Stomach (tissue), 19 donors: ENCODE measurements around the gene TRMT10C. TPM values are rescaled to one million over a fixed set of nuclear protein-coding genes. Genes with fewer than 3 reads are reported as not detected.

Experiments used
- DNase-seq, 2 donors: peaks; one replicate each; pipeline versions ENCODE4 v3.0.0 to v3.0.0-alpha.2; 2013 to 2019
- H3K27ac ChIP-seq, 5 donors: fragments of 200-600 bp in 4 of 5; sonication (generic) in 4 of 5; one replicate each; pipeline ENCODE4 v1.5.1; 2013 to 2019; ENCODE audit warnings: mild to moderate bottlenecking in 1 of 5, moderate library complexity in 1 of 5
- H3K27me3 ChIP-seq, 3 donors: fragments of 200-600 bp; sonication (generic); one replicate each; pipeline ENCODE4 v1.5.1; 2017 to 2019; ENCODE audit warnings: mixed run types in 1 of 3
- H3K36me3 ChIP-seq, 4 donors: fragments of 200-600 bp; sonication (generic); 1 replicate in 3 of 4; 2 replicates in 1 of 4; pipeline ENCODE4 v1.5.1; 2016 to 2019
- H3K4me1 ChIP-seq, 4 donors: fragments of 200-600 bp; sonication (generic); one replicate each; pipeline ENCODE4 v1.5.1; 2016 to 2019
- H3K4me3 ChIP-seq, 4 donors: fragments of 200-600 bp; sonication (generic) in 3 of 4; one replicate each; pipeline ENCODE4 v1.5.1; 2016 to 2019; ENCODE audit warnings: mild to moderate bottlenecking in 1 of 4
- H3K9me3 ChIP-seq, 4 donors: fragments of 200-600 bp; sonication (generic); one replicate each; pipeline ENCODE4 v1.5.1; 2016 to 2019
- EP300 ChIP-seq: sonication (generic); formaldehyde crosslinking; IDR thresholded peaks from one replicate; pipeline ENCODE4 v1.6.1; 2017; ENCODE audit warnings: antibody characterized with exemption
- POLR2A ChIP-seq, 4 donors: fragments of 450-650 bp; IDR thresholded peaks; one replicate each; pipeline ENCODE4 v1.6.1; 2016; ENCODE audit warnings: antibody characterized with exemption in 4 of 4, control low read depth in 2 of 4, mild to moderate bottlenecking in 1 of 4, moderate library complexity in 1 of 4
- POLR2AphosphoS5 ChIP-seq, 3 donors: sonication (generic); formaldehyde crosslinking; IDR thresholded peaks; one replicate each; pipeline ENCODE4 v1.6.1; 2016; ENCODE audit warnings: antibody characterized with exemption in 3 of 3
- WGBS, 5 donors: extraction: QIAGEN DNeasy Blood & Tissue Kit in 3 of 5; methylation state at CpG; one replicate each; pipeline versions ENCODE4 v1.1.5 to v1.1.7; 2013 to 2018; 5-methylcytosine and 5-hydroxymethylcytosine counted together
- intact Hi-C: fragments of 100-400 bp; cut with DNase I; formaldehyde crosslinking; loops from one replicate; pipeline ENCODE4 v1.15.1; 2023; ENCODE audit warnings: low total_unique reads
- long read RNA-seq, 10 donors: transcript quantifications; one replicate each; lab custom pipeline, GENCODE V29; 2026
- polyA plus RNA-seq, 3 donors: library from polyadenylated mRNA; stranded (reverse); fragments of 200-250 nt; gene quantifications; one replicate each; pipeline ENCODE4 v1.2.3, GENCODE V29; 2013
- total RNA-seq, 5 donors: library from RNA; depleted of rRNA; stranded (reverse); fragments of >200 nt; gene quantifications; one replicate each; pipeline versions ENCODE4 v1.1.0 to v1.2.3, GENCODE V29; 2014 to 2016
- TF ChIP-seq, protein P1 (sequence below), 7 experiments: fragments of 450-650 bp in 4 of 7; fragments of 200-600 bp in 3 of 7; sonication (generic) in 3 of 7; IDR thresholded peaks; one replicate each; pipeline ENCODE4 v1.5.1; 2016 to 2019; ENCODE audit warnings: antibody characterized with exemption in 7 of 7, control low read depth in 2 of 7, mild to moderate bottlenecking in 1 of 7
- donor health status: healthy with polysubstance abuse.
- donor health status: Bipolar disorder and iron deficiency.
- donor health status: healthy.

Gene TRMT10C
- total RNA-seq (10 to 100 TPM in 2 of 5 donors, 1 to 10 TPM in 3; 1.4 to 33.6 (median 4.1) TPM), polyA plus RNA-seq (10 to 100 TPM; 13.1 to 16.8 (median 15.3) TPM)
- long read RNA-seq, donor 1, transcript TRMT10C-201 (2 exons, 1,819 nt) = major isoform, 7 of 1,263 reads
- long read RNA-seq, donor 1, partial matches to known transcripts = 1,256 of 1,263 reads
- long read RNA-seq, donor 1, other reads (novel, unspliced or antisense) = 0 of 1,263 reads
- long read RNA-seq, donor 2, transcript TRMT10C-201 (2 exons, 1,819 nt) = major isoform, 7 of 7 reads
- long read RNA-seq, donor 2, partial matches to known transcripts = 0 of 7 reads
- long read RNA-seq, donor 2, other reads (novel, unspliced or antisense) = 0 of 7 reads
- long read RNA-seq, donor 3, transcript TRMT10C-201 (2 exons, 1,819 nt) = major isoform, 7 of 7 reads
- long read RNA-seq, donor 3, partial matches to known transcripts = 0 of 7 reads
- long read RNA-seq, donor 3, other reads (novel, unspliced or antisense) = 0 of 7 reads
- long read RNA-seq, donor 4, partial matches to known transcripts = 0 of 1 reads
- long read RNA-seq, donor 4, other reads (novel, unspliced or antisense) = 0 of 1 reads
- long read RNA-seq, donor 5, transcript TRMT10C-201 (2 exons, 1,819 nt) = major isoform, 17 of 17 reads
- long read RNA-seq, donor 5, partial matches to known transcripts = 0 of 17 reads
- long read RNA-seq, donor 5, other reads (novel, unspliced or antisense) = 0 of 17 reads
- long read RNA-seq, donor 6 = 0 reads
- long read RNA-seq, donor 7, transcript TRMT10C-201 (2 exons, 1,819 nt) = major isoform, 20 of 20 reads
- long read RNA-seq, donor 7, partial matches to known transcripts = 0 of 20 reads
- long read RNA-seq, donor 7, other reads (novel, unspliced or antisense) = 0 of 20 reads
- long read RNA-seq, donor 8, transcript TRMT10C-201 (2 exons, 1,819 nt) = major isoform, 13 of 13 reads
- long read RNA-seq, donor 8, partial matches to known transcripts = 0 of 13 reads
- long read RNA-seq, donor 8, other reads (novel, unspliced or antisense) = 0 of 13 reads
- long read RNA-seq, donor 9, transcript TRMT10C-201 (2 exons, 1,819 nt) = major isoform, 12 of 4,117 reads
- long read RNA-seq, donor 9, partial matches to known transcripts = 4,104 of 4,117 reads
- long read RNA-seq, donor 9, other reads (novel, unspliced or antisense) = 0 of 4,117 reads
- long read RNA-seq, donor 10, transcript TRMT10C-201 (2 exons, 1,819 nt) = major isoform, 8 of 8 reads
- long read RNA-seq, donor 10, partial matches to known transcripts = 0 of 8 reads
- long read RNA-seq, donor 10, other reads (novel, unspliced or antisense) = 0 of 8 reads

DNA sequence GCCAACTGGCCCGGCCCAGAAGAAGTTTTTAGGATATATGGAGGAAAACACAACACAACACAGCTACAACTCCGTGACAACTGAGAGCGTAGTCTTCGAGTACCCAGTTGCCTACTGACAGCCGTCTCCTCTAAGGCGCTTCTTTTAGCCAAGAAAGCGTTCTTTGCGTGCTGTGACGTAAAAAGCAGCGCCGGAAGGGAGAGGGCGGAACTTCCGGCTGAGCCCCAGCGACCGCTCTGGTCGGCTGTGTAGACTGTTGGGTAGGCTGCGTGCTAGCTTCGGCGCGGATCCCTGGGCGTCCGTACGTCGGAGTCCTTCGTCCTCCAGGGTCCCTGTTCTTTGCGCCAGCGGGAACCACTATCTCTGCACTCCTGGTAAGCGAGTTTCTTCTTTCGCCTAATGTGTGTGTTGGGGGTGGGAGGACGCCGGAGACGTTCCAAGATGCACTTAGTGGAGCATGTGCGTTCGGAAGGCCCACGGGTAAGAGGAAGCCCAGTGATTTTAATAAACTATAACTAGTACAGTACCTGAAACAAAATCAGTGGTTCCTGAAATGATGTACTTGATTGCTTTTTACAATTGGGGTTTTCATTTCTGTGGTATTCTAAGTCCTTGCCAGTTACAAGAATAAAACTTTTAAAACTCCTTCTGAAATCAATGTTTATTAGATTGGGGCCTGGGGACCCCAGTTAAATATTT is at the start of gene TRMT10C:
TSS of gene TRMT10C (plus strand) at position 239 of the 699 bp plus-strand sequence. CDS start 2,914 bp downstream, outside the sequence.
- peak within 1 kb of the TSS; percentile 67 to 94 (median 77) for H3K4me3 ChIP-seq
- peaks cover 13 to 25% (median 23%) of the 10 kb centered on the region in 4 donors for H3K36me3 ChIP-seq
- intact Hi-C loops = no loop called here
- H3K27ac ChIP-seq = peak within 1 kb of the TSS; percentile 89 to 92 (median 89)
- WGBS, 5 donors = 0 to 1% (median 0%) methylated on average over 34 to 35 of the region's 35 CpGs
- peaks cover 10 to 38% (median 18%) of the 10 kb centered on the region in 4 donors for H3K4me1 ChIP-seq
- peak; percentile 92 to 98 for DNase-seq
- no peak for TF ChIP-seq EP300
- TF ChIP-seq POLR2A (IDR thresholded peaks at IDR 0.05) = peak in 2 of 4 donors; percentile 63 to 77
- peak; percentile 88 to 95 (median 94) for TF ChIP-seq POLR2AphosphoS5 (IDR thresholded peaks at IDR 0.05)
- no peaks in the 10 kb centered on the region for H3K9me3 ChIP-seq
- H3K27me3 ChIP-seq = peaks cover 0 to 33% (median 0%) of the 10 kb centered on the region in 3 donors

DNA sequence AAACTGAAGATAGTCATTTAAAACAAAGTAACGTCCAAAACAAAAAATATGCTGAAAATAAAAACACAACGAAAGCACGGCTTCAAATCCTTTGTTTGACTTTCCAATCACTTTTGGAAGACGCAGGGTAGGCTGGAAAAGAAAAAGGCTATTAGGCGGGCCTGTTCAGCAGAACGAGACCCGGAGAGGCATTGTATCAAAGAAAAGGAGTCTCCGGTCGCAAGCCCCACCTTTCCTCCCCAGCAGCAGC is 49.3 kb upstream of the TRMT10C start:
- no peak for TF ChIP-seq POLR2A (IDR thresholded peaks at IDR 0.05)
- TF ChIP-seq, protein P1, sequence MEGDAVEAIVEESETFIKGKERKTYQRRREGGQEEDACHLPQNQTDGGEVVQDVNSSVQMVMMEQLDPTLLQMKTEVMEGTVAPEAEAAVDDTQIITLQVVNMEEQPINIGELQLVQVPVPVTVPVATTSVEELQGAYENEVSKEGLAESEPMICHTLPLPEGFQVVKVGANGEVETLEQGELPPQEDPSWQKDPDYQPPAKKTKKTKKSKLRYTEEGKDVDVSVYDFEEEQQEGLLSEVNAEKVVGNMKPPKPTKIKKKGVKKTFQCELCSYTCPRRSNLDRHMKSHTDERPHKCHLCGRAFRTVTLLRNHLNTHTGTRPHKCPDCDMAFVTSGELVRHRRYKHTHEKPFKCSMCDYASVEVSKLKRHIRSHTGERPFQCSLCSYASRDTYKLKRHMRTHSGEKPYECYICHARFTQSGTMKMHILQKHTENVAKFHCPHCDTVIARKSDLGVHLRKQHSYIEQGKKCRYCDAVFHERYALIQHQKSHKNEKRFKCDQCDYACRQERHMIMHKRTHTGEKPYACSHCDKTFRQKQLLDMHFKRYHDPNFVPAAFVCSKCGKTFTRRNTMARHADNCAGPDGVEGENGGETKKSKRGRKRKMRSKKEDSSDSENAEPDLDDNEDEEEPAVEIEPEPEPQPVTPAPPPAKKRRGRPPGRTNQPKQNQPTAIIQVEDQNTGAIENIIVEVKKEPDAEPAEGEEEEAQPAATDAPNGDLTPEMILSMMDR (IDR thresholded peaks at IDR 0.05) = no peak
- TF ChIP-seq POLR2AphosphoS5 (IDR thresholded peaks at IDR 0.05) = no peak
- TF ChIP-seq EP300 = no peak
- peak overlapping the region; percentile 82 to 92 (median 86) for H3K4me3 ChIP-seq
- peaks cover 0 to 9% (median 0%) of the 10 kb centered on the region in 3 donors for H3K27me3 ChIP-seq
- WGBS, 5 donors = 0 to 3% (median 1%) methylated on average over 9 of the region's 9 CpGs
- peak overlapping the region; percentile 84 to 96 (median 94) for H3K27ac ChIP-seq
- no peaks in the 10 kb centered on the region for H3K36me3 ChIP-seq
- intact Hi-C loops = no loop called here
- DNase-seq = no peak
- H3K9me3 ChIP-seq = no peaks in the 10 kb centered on the region
- peaks cover 4 to 44% (median 14%) of the 10 kb centered on the region in 4 donors for H3K4me1 ChIP-seq

DNA sequence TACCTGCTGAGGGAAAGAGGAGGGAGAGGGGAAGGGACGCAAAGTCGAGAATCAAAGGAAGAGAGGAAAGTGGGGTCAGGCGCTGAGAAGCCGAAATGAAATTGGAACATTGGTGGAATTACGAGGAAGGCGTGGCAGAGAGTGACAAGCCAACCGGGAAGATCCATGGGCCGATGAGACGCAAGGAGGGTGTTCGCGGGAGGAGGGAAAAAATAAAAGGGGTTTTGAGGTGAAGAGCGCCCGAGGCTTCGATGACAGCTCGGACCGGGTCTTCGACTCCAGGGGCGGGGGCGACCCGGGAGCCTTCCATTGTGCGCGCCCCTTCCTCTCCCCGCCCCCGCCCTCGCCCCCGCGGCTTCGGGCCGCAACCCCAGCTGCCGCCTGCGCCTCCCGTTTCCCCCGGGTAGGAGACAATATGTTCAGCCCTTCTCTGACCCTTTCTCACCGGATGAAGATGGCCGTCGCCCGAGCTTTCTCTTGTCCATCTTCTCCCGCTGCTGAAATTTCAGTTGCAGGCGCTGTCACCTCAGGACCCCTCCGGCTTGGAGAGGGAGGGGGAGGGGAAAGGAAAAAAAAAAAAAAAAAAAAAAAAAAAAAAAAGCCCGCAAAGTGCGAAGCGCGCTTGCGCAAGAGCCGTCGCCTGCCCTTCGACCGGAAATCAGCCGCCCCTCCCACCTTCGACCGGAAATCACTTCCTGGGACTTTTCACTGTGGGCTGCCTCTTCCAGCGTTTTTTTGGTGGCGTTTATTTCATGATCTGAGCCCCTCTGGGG is 48.8 kb upstream of the TRMT10C start, which contains the start of gene SENP7:
TSS of gene SENP7 (minus strand) at position 567 of the 773 bp plus-strand sequence. CDS start at position 485, 82 bp downstream.
- Histone ChIP-seq H3K4me1 (peaks cover 4 to 44% (median 14%) of the 10 kb centered on the region in 4 donors), H3K27ac (peak within 1 kb of the TSS; percentile 84 to 96 (median 94)), H3K27me3 (peaks cover 0 to 10% (median 0%) of the 10 kb centered on the region in 3 donors), H3K36me3 (no peaks in the 10 kb centered on the region), H3K4me3 (peak within 1 kb of the TSS; percentile 82 to 92 (median 86)), H3K9me3 (no peaks in the 10 kb centered on the region)
- 0 to 1% (median 0%) methylated on average over 42 to 54 of the region's 54 CpGs for WGBS, 5 donors
- intact Hi-C loops = no loop called here
- peak in 2 of 3 donors; percentile 30 to 60 for TF ChIP-seq POLR2AphosphoS5 (IDR thresholded peaks at IDR 0.05)
- TF ChIP-seq POLR2A (IDR thresholded peaks at IDR 0.05) = no peak
- peak; percentile 83 to 95 for DNase-seq

DNA sequence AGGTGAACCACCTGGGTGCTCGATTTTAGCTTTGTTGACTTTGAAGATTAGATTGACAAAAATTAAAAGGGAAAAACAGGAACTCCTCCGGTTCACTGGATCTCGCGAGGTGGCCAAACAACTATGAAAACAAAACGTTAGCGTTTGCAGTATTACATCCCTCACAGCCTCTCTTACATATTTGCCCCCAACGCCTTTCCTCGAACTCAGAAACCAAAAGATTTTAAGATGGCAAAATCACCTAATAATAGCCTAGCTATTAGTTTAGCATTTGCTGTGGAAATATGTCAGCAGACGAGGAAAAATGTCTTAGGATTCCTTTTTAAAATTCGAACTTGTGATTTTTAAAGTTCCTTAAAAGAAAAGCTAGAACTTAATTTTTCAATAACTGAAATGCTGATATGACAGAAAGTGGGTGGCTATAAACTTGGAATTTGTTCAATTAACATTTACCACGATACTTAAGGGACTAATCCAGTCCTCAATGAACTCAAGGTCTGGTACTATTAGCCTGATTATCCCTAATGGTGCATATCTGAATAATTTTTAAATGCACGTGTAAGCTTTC is 48.2 kb upstream of the TRMT10C start:
- Histone ChIP-seq H3K36me3 (no peaks in the 10 kb centered on the region), H3K27me3 (peaks cover 0 to 17% (median under 1%) of the 10 kb centered on the region in 3 donors), H3K4me1 (peaks cover 4 to 43% (median 14%) of the 10 kb centered on the region in 4 donors), H3K4me3 (peak overlapping the region; percentile 82 to 92 (median 86)), H3K9me3 (no peaks in the 10 kb centered on the region), H3K27ac (peak overlapping the region; percentile 84 to 96 (median 94))
- DNase-seq = no peak
- intact Hi-C loops = no loop called here
- WGBS, 5 donors = 13 to 17% (median 17%) methylated on average over 12 of the region's 12 CpGs
- TF ChIP-seq, protein P1 (IDR thresholded peaks at IDR 0.05) = no peak
